IMR-90 (cell line): ENCODE results near the gene C22orf39. TPM values are rescaled to one million over a fixed set of nuclear protein-coding genes. Genes with fewer than 3 reads are reported as not detected.

Experiments
- ATAC-seq: fragments of 200-7000 bp; cut with Tn5 transposase; 2 replicates; pipeline ENCODE4 v1.9.1; 2020; ENCODE audit warnings: low read depth, mild to moderate bottlenecking, moderate library complexity
- BruUV-seq: library from RNA; stranded (reverse); fragments of 400-500 nt; replicated peaks from 2 replicates; lab custom pipeline; 2021; lab: Mats Ljungman, UMichigan
- CTCF ChIA-PET: fragments of 300-600 bp; formaldehyde crosslinking; extraction: SDS; loops from one replicate; lab custom pipeline; 2021; ENCODE audit warnings: antibody characterized with exemption; lab: Yijun Ruan, JAX
- POLR2A ChIA-PET: fragments of 300-600 bp; sonication (Branson Sonifier 250); formaldehyde crosslinking; loops from one replicate; lab custom pipeline; 2022; ENCODE audit warnings: antibody characterized with exemption; ENCODE audit not compliant: unreplicated experiment; lab: Charles Lee
- DNase-seq: peaks from one replicate; pipeline ENCODE4 v3.0.0; 2013
- H2AFZ ChIP-seq: replicated peaks from 2 replicates; pipeline ENCODE3; 2013; ENCODE audit warnings: low read length, mild to moderate bottlenecking; ENCODE audit not compliant: poor library complexity
- H2AK5ac ChIP-seq: 2 replicates; pipeline ENCODE4 v1.6.1; 2013; ENCODE audit warnings: low read depth, low read length, inconsistent platforms
- H2AK9ac ChIP-seq: replicated peaks from 2 replicates; pipeline ENCODE3; 2013; ENCODE audit warnings: mild to moderate bottlenecking, low read depth, low read length, moderate library complexity; ENCODE audit not compliant: poor library complexity
- H2BK120ac ChIP-seq: 2 replicates; pipeline ENCODE4 v1.6.1; 2013; ENCODE audit warnings: low read depth, low read length, inconsistent platforms
- H2BK15ac ChIP-seq: 3 replicates; pipeline ENCODE4 v1.6.1; 2013; ENCODE audit warnings: low read depth, low read length, inconsistent platforms
- H2BK20ac ChIP-seq: 2 replicates; pipeline ENCODE4 v1.6.1; 2013; ENCODE audit warnings: low read depth, mild to moderate bottlenecking, inconsistent platforms, low read length, moderate library complexity
- H2BK5ac ChIP-seq: 2 replicates; pipeline ENCODE4 v1.6.1; 2013; ENCODE audit warnings: mild to moderate bottlenecking, low read depth, low read length, inconsistent platforms; ENCODE audit not compliant: poor library complexity, severe bottlenecking
- H3K14ac ChIP-seq: replicated peaks from 2 replicates; pipeline ENCODE4 v1.6.1; 2013; ENCODE audit warnings: low read depth, low read length, inconsistent platforms
- H3K18ac ChIP-seq: 2 replicates; pipeline ENCODE4 v1.6.1; 2013; ENCODE audit warnings: low read depth, low read length, control low read depth
- H3K23ac ChIP-seq: 2 replicates; pipeline ENCODE4 v1.6.1; 2013; ENCODE audit warnings: low read depth, low read length, inconsistent platforms
- H3K27ac ChIP-seq: 2 replicates; pipeline ENCODE4 v1.5.1; 2013; ENCODE audit warnings: mild to moderate bottlenecking, control low read depth, low read length; ENCODE audit not compliant: insufficient read depth
- H3K27me3 ChIP-seq: 2 replicates; pipeline ENCODE4 v1.6.1; 2013; ENCODE audit warnings: low read length; ENCODE audit not compliant: control insufficient read depth, insufficient read depth
- H3K36me3 ChIP-seq: 2 replicates; pipeline ENCODE4 v1.6.1; 2013; ENCODE audit warnings: low read length, mixed read lengths; ENCODE audit not compliant: control insufficient read depth, insufficient read depth
- H3K4ac ChIP-seq: 2 replicates; pipeline ENCODE4 v1.6.1; 2013; ENCODE audit warnings: low read depth, low read length, inconsistent platforms
- H3K4me1 ChIP-seq: 2 replicates; pipeline ENCODE4 v1.6.1; 2013; ENCODE audit warnings: low read length, mixed read lengths; ENCODE audit not compliant: control insufficient read depth, insufficient read depth
- H3K4me2 ChIP-seq: 2 replicates; pipeline ENCODE4 v1.6.1; 2013; ENCODE audit warnings: low read depth, mild to moderate bottlenecking, control low read depth, low read length, moderate library complexity
- H3K4me3 ChIP-seq: 2 replicates; pipeline ENCODE4 v1.5.1; 2013; ENCODE audit warnings: low read depth, mild to moderate bottlenecking, control low read depth, low read length, moderate library complexity; ENCODE audit not compliant: insufficient read depth
- H3K56ac ChIP-seq: 2 replicates; pipeline ENCODE4 v1.6.1; 2013; ENCODE audit warnings: low read length, inconsistent platforms; ENCODE audit not compliant: insufficient read depth; ENCODE audit errors: extremely low read depth
- H3K79me1 ChIP-seq, 2 experiments: 2 replicates each; pipeline ENCODE4 v1.6.1; 2013; ENCODE audit warnings: low read length in 2 of 2, inconsistent platforms in 1 of 2, low read depth in 1 of 2
- H3K9ac ChIP-seq: 2 replicates; pipeline ENCODE4 v1.6.1; 2013; ENCODE audit warnings: low read depth, low read length, control low read depth
- H3K9me1 ChIP-seq: 2 replicates; pipeline ENCODE4 v1.6.1; 2013; ENCODE audit warnings: low read length, inconsistent platforms; ENCODE audit not compliant: insufficient read depth
- H3K9me3 ChIP-seq: 2 replicates; pipeline ENCODE4 v1.6.1; 2013; ENCODE audit warnings: low read length; ENCODE audit not compliant: control insufficient read depth, insufficient read depth
- H4K20me1 ChIP-seq: 2 replicates; pipeline ENCODE4 v1.6.1; 2013; ENCODE audit warnings: low read length, inconsistent platforms; ENCODE audit not compliant: insufficient read depth
- H4K5ac ChIP-seq: 2 replicates; pipeline ENCODE4 v1.6.1; 2013; ENCODE audit warnings: mild to moderate bottlenecking, low read depth, low read length, control low read depth
- H4K8ac ChIP-seq, 2 experiments: 2 replicates each; pipeline ENCODE4 v1.6.1; 2013; ENCODE audit warnings: low read depth in 2 of 2, low read length in 2 of 2, control low read depth in 1 of 2, inconsistent platforms in 1 of 2
- H4K91ac ChIP-seq: 2 replicates; pipeline ENCODE4 v1.6.1; 2013; ENCODE audit warnings: low read depth, low read length, inconsistent platforms; ENCODE audit not compliant: insufficient read depth
- BHLHE40 ChIP-seq: fragments of 150-350 bp; IDR thresholded peaks from 2 replicates; pipeline ENCODE4 v1.6.1; 2016; ENCODE audit warnings: mild to moderate bottlenecking, low read depth, low read length
- CEBPB ChIP-seq: IDR thresholded peaks from 2 replicates; pipeline ENCODE4 v1.6.1; 2012; ENCODE audit warnings: low read depth, low read length, improper control_type of control experiment
- CHD1 ChIP-seq: IDR thresholded peaks from 2 replicates; pipeline ENCODE4 v1.6.1; 2012; ENCODE audit warnings: low read depth, low read length, improper control_type of control experiment
- CTCF ChIP-seq: conservative IDR thresholded peaks from 2 replicates; pipeline ENCODE4 v1.5.1; 2012; ENCODE audit warnings: mild to moderate bottlenecking, low read depth, low read length, improper control_type of control experiment
- ELK1 ChIP-seq: fragments of 150-350 bp; IDR thresholded peaks from 2 replicates; pipeline ENCODE4 v1.6.1; 2016; ENCODE audit warnings: low read depth, mild to moderate bottlenecking, low read length, moderate library complexity, borderline replicate concordance
- FOS ChIP-seq: fragments of 150-350 bp; IDR thresholded peaks from 2 replicates; pipeline ENCODE4 v1.6.1; 2016; ENCODE audit warnings: low read depth, low read length
- MAFK ChIP-seq: IDR thresholded peaks from 2 replicates; pipeline ENCODE4 v1.6.1; 2012; ENCODE audit warnings: low read depth, low read length, improper control_type of control experiment
- MAZ ChIP-seq: IDR thresholded peaks from 2 replicates; pipeline ENCODE4 v1.6.1; 2012; ENCODE audit warnings: low read depth, mild to moderate bottlenecking, low read length, improper control_type of control experiment, moderate library complexity, borderline replicate concordance
- MXI1 ChIP-seq: IDR thresholded peaks from 2 replicates; pipeline ENCODE4 v1.6.1; 2012; ENCODE audit warnings: low read depth, mild to moderate bottlenecking, low read length, moderate library complexity, borderline replicate concordance
- NFE2L2 ChIP-seq: fragments of 150-350 bp; IDR thresholded peaks from 2 replicates; pipeline ENCODE4 v1.6.1; 2016; ENCODE audit warnings: low read depth, mild to moderate bottlenecking, low read length
- POLR2A ChIP-seq: IDR thresholded peaks from 2 replicates; pipeline ENCODE4 v1.6.1; 2012; ENCODE audit warnings: mild to moderate bottlenecking, low read depth, low read length
- RAD21 ChIP-seq: IDR thresholded peaks from 2 replicates; pipeline ENCODE4 v1.6.1; 2012; ENCODE audit warnings: low read length, improper control_type of control experiment
- RCOR1 ChIP-seq: IDR thresholded peaks from 2 replicates; pipeline ENCODE4 v1.6.1; 2012; ENCODE audit warnings: mild to moderate bottlenecking, low read length, improper control_type of control experiment; ENCODE audit not compliant: insufficient replicate concordance
- RFX5 ChIP-seq: IDR thresholded peaks from 2 replicates; pipeline ENCODE4 v1.8.0; 2012; ENCODE audit warnings: low read depth, mild to moderate bottlenecking, low read length, moderate library complexity
- SMC3 ChIP-seq: fragments of 150-350 bp; IDR thresholded peaks from 2 replicates; pipeline ENCODE4 v1.6.1; 2016; ENCODE audit warnings: low read depth, mild to moderate bottlenecking, antibody characterized with exemption, low read length, moderate library complexity
- USF2 ChIP-seq: fragments of 150-350 bp; IDR thresholded peaks from 2 replicates; pipeline ENCODE4 v1.6.1; 2017; ENCODE audit warnings: mild to moderate bottlenecking, antibody characterized with exemption, low read length, low read depth
- WGBS, 2 experiments: methylation state at CpG; one replicate each; pipeline versions ENCODE4 v1.1.5 to v1.1.7; 2013; ENCODE audit warnings: missing lambda C conversion rate in 2 of 2; ENCODE audit not compliant: insufficient read length in 1 of 2; ENCODE audit errors: extremely low coverage in 2 of 2; 5-methylcytosine and 5-hydroxymethylcytosine counted together
- dilution Hi-C: fragments of 300-500 bp; cut with HindIII; formaldehyde crosslinking; loops from one replicate; pipeline ENCODE4 v1.14.3; 2018; ENCODE audit warnings: low sequenced_read_pairs; ENCODE audit not compliant: unreplicated experiment
- in situ Hi-C: fragments of 300-500 bp; cut with MboI; formaldehyde crosslinking; loops from 3 replicates; pipeline ENCODE4 v1.14.3; 2019; ENCODE audit warnings: low sequenced_read_pairs, inconsistent platforms, mixed read lengths
- intact Hi-C: fragments of 100-400 bp; cut with micrococcal nuclease; formaldehyde crosslinking; loops from 2 replicates; pipeline ENCODE4 v1.10.0; 2022
- polyA plus RNA-seq, 3 experiments: library from polyadenylated mRNA; depleted of rRNA; stranded (reverse); fragments of >200 nt; gene quantifications; 2 replicates each; pipeline ENCODE4 v1.2.3, GENCODE V29; 2012; ENCODE audit warnings: low replicate concordance in 1 of 3
- total RNA-seq: library from RNA; depleted of rRNA; stranded (reverse); fragments of >200 nt; gene quantifications from 2 replicates; pipeline ENCODE4 v1.2.3, GENCODE V29; 2012

The C22orf39 gene
- total and polyA plus RNA-seq, 2 of the 4 experiments (the other 2 are of a cell fraction), result 8.2 to 8.9 TPM

GRCh38 chr22:19453718-19454117 lies 6.2 kb upstream of the C22orf39 start:
- Histone ChIP-seq H2BK20ac (no peak overlapping the region), H2AK5ac (no peak overlapping the region), H4K5ac (no peak overlapping the region), H2AFZ (no peak overlapping the region), H2AK9ac (no peak overlapping the region), H3K4me3 (no peak overlapping the region), H3K23ac (no peak overlapping the region), H3K14ac (no peak overlapping the region), H3K56ac (no peak overlapping the region), H3K9ac (no peak overlapping the region), H3K18ac (no peak overlapping the region), H3K9me3 (no peaks in the 10 kb centered on the region), H3K36me3 (peaks cover 57% of the 10 kb centered on the region), H3K4me2 (no peak overlapping the region), H4K20me1 (peaks cover 4% of the 10 kb centered on the region), H2BK120ac (no peak overlapping the region), H3K27ac (no peak overlapping the region), H3K4ac (no peak overlapping the region), H3K27me3 (no peaks in the 10 kb centered on the region), H4K8ac (no peak overlapping the region), H4K91ac (no peak overlapping the region), H3K4me1 (peaks cover 4% of the 10 kb centered on the region; the same call in 1 of the 2 replicates), H2BK15ac (no peak overlapping the region), H2BK5ac (no peak overlapping the region), H3K79me1 (peaks cover 5 to 16% of the 10 kb centered on the region in 2 experiments; a peak in 2 of 4 replicates), H3K9me1 (peaks cover 14% of the 10 kb centered on the region)
- dilution Hi-C loops (no loop called here), intact Hi-C loops (no loop called here), in situ Hi-C loops (no loop called here)
- BruUV-seq, result no TSS peak
- TF ChIP-seq RAD21, result no peak
- TF ChIP-seq USF2, result no peak
- TF ChIP-seq CEBPB, result no peak
- TF ChIP-seq RFX5, result no peak
- TF ChIP-seq CTCF, result no peak
- no peak for TF ChIP-seq MAFK
- no peak for TF ChIP-seq ELK1
- no peak for TF ChIP-seq POLR2A
- no peak for TF ChIP-seq FOS
- no peak for TF ChIP-seq MAZ
- TF ChIP-seq SMC3, result no peak
- TF ChIP-seq CHD1, result no peak
- no peak for TF ChIP-seq MXI1
- no peak for TF ChIP-seq RCOR1
- TF ChIP-seq BHLHE40, result no peak
- no peak for TF ChIP-seq NFE2L2
- ChIA-PET POLR2A (interaction anchor here (0.6 kb wide), 1 partner anchor 43 kb away, joined by 4 read pairs; no protein-coding TSS in a partner anchor), CTCF (no interaction called here)
- WGBS, 2 experiments, result 100% methylated on average over 3 of the region's 5 CpGs; no CpG with 5 or more reads in 1 of the 2 experiments
- DNase-seq (no peak), ATAC-seq (no peak)
